Stimulated activated CD4-positive, alpha-beta T cell treated with anti-CD3 and anti-CD28 coated beads, Interleukin-1b, Interleukin-23, amount 100 ng/mL, for 24 hours (primary cell): ENCODE results near the gene SORCS2.

Experiments used
- DNase-seq, 4 experiments: peaks; one replicate each; pipeline ENCODE4 v3.0.0-alpha.2; 2020; ENCODE audit warnings: low read depth in 4 of 4, low spot score in 1 of 4

Gene SORCS2

DNA sequence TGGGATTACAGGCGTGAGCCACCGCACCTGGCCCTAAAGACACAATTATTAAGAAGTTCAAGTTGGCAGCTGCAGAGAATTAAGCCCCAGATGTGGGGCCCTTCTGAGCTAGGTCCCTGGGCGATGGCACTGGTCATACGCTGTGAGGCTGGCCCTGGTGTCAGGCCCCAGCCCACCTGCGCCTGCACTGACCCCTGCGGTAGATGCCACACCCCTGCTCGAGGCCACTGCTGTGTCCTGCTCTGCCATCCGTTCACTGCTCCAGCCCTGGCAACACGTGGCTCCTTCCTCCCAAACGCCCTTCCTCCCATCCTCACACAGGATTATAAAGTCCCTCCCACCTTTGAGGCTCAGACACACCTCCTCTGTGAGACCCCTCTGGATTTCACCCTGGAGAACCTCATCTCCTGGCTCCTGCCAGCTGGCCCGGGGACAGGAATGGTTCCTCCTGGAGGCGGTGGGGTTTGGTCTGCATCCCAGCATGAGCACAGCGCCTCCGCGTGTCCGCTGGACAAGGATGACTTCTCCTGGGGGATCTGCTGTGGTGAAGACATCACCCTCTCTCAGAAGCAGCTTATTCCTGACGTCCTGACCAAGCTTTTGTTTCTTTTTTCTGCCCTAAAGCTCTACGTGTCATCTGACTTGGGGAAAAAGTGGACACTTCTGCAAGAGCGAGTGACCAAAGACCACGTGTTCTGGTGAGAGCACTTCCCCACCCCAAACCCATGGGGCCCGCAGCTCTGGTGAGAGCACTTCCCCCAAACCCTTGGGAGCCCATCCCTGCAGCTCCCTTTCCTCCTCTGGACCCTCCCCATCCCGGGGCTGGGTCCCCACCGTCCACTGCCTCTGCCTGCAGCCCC lies 461.4 kb downstream of the SORCS2 start:
- DNase-seq, result no peak

- no peak for DNase-seq
Measured at GRCh38 chr4:7654550-7655445, 462.5 kb downstream of the SORCS2 start.

GRCh38 chr4:7655511-7656243 lies 463.3 kb downstream of the SORCS2 start:
- DNase-seq, result no peak

- no peak for DNase-seq
Measured at GRCh38 chr4:7656244-7656800, 464.0 kb downstream of the SORCS2 start.

DNA sequence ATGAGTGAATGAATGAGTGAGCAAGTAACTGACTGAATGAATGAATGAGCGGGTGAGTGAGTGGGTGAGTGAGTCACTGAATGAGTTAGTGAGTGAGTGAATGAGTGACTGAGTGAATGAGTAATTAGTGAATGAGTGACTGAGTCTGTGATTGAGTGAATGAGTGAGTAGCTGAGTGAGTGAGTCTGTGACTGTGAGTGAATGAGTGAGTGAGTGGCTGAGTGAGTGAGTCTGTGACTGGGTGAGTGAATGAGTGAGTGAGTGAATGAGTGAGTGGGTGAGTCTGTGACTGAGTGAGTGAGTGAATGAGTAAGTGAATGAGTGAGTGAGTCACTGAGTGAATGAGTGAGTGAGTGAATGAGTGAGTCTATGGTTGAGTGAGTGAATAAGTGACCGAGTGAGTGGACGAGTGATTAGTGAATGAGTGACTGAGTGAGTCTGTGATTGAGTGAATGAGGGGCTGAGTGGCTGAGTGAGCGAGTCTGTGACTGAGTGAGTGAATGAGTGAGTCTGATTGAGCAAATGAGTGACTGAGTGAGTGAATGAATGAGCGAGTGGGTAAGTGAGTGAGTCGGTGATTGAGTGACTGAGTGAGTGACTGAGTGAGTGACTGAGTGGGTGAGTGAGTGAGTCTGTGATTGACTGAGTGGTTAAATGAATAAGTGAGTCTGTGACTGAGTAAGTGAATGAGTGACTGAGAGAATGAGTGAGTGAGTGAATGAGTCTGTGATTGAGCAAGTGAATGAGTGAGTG lies 465.4 kb downstream of the SORCS2 start:
- no peak for DNase-seq

GRCh38 chr4:7658341-7659204 lies 466.2 kb downstream of the SORCS2 start:
- DNase-seq, result no peak

GRCh38 chr4:7659429-7660175 lies 467.3 kb downstream of the SORCS2 start:
- DNase-seq, result no peak

GRCh38 chr4:7660176-7661039 lies 468.1 kb downstream of the SORCS2 start:
- no peak for DNase-seq

DNA sequence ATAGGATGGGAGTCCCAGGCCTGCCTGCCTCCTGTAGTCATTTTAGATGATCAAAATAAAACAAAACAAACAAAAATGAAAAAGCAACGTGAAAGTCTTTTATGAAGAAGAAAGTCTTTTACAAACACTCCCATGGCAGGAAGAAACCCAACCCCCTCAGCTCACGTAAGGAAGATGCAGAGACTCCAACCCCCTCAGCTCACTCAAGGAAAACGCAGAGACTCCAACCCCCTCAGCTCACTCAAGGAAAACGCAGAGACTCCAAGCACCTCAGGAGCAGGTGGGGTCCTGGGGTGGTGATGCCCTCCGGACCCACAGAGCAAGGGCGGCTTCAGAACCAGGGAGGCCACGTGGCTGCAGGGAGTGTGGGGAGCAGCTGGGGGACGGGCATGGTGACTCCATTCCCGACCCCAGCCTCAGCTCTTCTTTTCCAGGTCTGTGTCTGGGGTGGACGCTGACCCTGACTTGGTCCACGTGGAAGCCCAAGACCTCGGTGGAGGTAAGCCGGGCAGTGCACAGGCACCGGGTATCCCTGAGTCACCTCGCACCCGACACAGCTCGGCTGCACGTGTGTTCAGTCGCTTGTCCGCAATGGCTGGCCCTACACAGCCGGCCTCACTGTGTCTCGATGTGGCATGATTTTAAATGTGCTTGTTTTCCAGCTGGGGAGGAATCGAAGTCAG lies 468.9 kb downstream of the SORCS2 start:
- no peak for DNase-seq

GRCh38 chr4:7661846-7662506 lies 469.6 kb downstream of the SORCS2 start:
- DNase-seq, result no peak

- DNase-seq, result no peak
Measured at GRCh38 chr4:7662507-7662846, 470.1 kb downstream of the SORCS2 start.

- DNase-seq, result no peak
Measured at GRCh38 chr4:7663075-7663541, 470.8 kb downstream of the SORCS2 start.

- DNase-seq, result no peak
Measured at GRCh38 chr4:7664106-7664505, 471.8 kb downstream of the SORCS2 start.

- DNase-seq, result no peak
Measured at GRCh38 chr4:7665321-7665720, 473.0 kb downstream of the SORCS2 start.

GRCh38 chr4:7666011-7666410 lies 473.7 kb downstream of the SORCS2 start:
- DNase-seq, result no peak

DNA sequence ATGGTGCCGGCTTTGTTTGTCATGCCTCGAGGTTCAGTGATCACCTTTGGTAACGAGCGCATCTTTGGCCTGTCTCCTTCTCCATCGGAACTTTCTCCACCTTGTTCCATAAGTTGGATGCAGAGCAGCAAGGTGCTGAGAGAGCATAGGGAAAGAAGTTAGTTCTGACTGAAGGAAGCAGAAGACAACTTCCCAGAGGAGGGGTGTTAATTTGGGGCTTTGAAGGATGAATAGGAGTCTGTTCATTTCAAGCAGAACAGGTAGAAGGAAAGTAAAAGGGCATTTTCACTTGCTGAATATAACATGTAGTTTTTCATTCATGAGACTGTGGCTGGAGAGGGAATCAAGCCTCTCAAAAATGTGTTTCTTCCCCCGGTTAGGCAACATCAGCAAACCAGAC lies 474.4 kb downstream of the SORCS2 start:
- no peak for DNase-seq

- no peak for DNase-seq
Measured at GRCh38 chr4:7668271-7668670, 475.9 kb downstream of the SORCS2 start.
